ENCODE measurements around the gene RASSF3. TPM values are rescaled to one million over a fixed set of nuclear protein-coding genes. Genes with fewer than 3 reads are reported as not detected.

RASSF3 gene
- total RNA-seq, 2 experiments from 2014 or later, result 118 to 127 TPM

- Mint-ChIP-seq H3K9me3 (no peaks in the 10 kb centered on the region), H3K4me1 (ENCODE audit: low read depth) (peaks cover 44% of the 10 kb centered on the region), H3K27ac (peak overlapping the region; percentile 35), H3K36me3 (ENCODE audit: low read depth) (peaks cover 78% of the 10 kb centered on the region), H3K4me3 (no peak overlapping the region), H3K27me3 (no peaks in the 10 kb centered on the region)
- Histone ChIP-seq H3K9me3 (ENCODE audit: control insufficient read depth in 1 of 2, insufficient read depth in 1 of 2, low read length in 2 of 2) (no peaks in the 10 kb centered on the region), H3K36me3 (ENCODE audit: insufficient read depth, low read length) (peaks cover 36% of the 10 kb centered on the region), H3K27me3 (ENCODE audit: control insufficient read depth in 1 of 2, insufficient read depth in 2 of 2, low read length in 2 of 2) (no peaks in the 10 kb centered on the region), H3K4me3 (ENCODE audit: low read length) (no peak overlapping the region), H3K4me1 (ENCODE audit: insufficient read depth, low read length) (peaks cover 3% of the 10 kb centered on the region), H3K27ac (ENCODE audit: low read depth in 1 of 2, low read length in 2 of 2) (no peak overlapping the region)
- ChIA-PET POLR2A (interaction anchor here (0.6 kb wide), 1 partner anchor 248 kb away, joined by 3 read pairs; no protein-coding TSS in a partner anchor), CTCF (no interaction called here)
- DNase-seq (peak in 5 of 14 experiments; percentile 5 to 79 (median 51)), ATAC-seq (ENCODE audit: poor library complexity) (peak; percentile 83)
- intact Hi-C loops (cut with DNase I, micrococcal nuclease), result no loop called here
- TF ChIP-seq CTCF (IDR thresholded peaks at IDR 0.05), result no peak
These were observed 104.3 kb downstream of the RASSF3 start for GRCh38 chr12:64714551-64714968.

GRCh38 chr12:64716371-64716770 is 106.1 kb downstream of the RASSF3 start:
- ChIA-PET POLR2A (no interaction called here), CTCF (interaction anchor here (1.0 to 1.2 kb wide), 2 partner anchors 19 to 21 kb away, joined by 3 read pairs; no protein-coding TSS in a partner anchor)
- Mint-ChIP-seq H3K9me3 (no peaks in the 10 kb centered on the region), H3K36me3 (ENCODE audit: low read depth) (peaks cover 82% of the 10 kb centered on the region), H3K27me3 (no peaks in the 10 kb centered on the region), H3K27ac (peak overlapping the region; percentile 1), H3K4me3 (no peak overlapping the region), H3K4me1 (ENCODE audit: low read depth) (peaks cover 41% of the 10 kb centered on the region)
- Histone ChIP-seq H3K4me1 (ENCODE audit: insufficient read depth, low read length) (peaks cover 3% of the 10 kb centered on the region), H3K9me3 (ENCODE audit: control insufficient read depth in 1 of 2, insufficient read depth in 1 of 2, low read length in 2 of 2) (no peaks in the 10 kb centered on the region), H3K4me3 (ENCODE audit: low read length) (no peak overlapping the region), H3K27ac (ENCODE audit: low read depth in 1 of 2, low read length in 2 of 2) (no peak overlapping the region), H3K36me3 (ENCODE audit: insufficient read depth, low read length) (peaks cover 54% of the 10 kb centered on the region), H3K27me3 (ENCODE audit: control insufficient read depth in 1 of 2, insufficient read depth in 2 of 2, low read length in 2 of 2) (no peaks in the 10 kb centered on the region)
- DNase-seq (peak in 1 of 14 experiments; percentile 33), ATAC-seq (ENCODE audit: poor library complexity) (no peak)
- no peak for TF ChIP-seq CTCF (IDR thresholded peaks at IDR 0.05)
- intact Hi-C loops (cut with DNase I, micrococcal nuclease), result loop anchor here in 1 of 2 experiments (5.0 kb wide), 1 partner anchor 164 kb away; no protein-coding TSS in a partner anchor

- peaks cover 41% of the 10 kb centered on the region for H3K4me1 Mint-ChIP-seq (ENCODE audit: low read depth)
- H3K27ac Mint-ChIP-seq, result peak overlapping the region; percentile 1
- Histone ChIP-seq H3K4me3 (ENCODE audit: low read length) (no peak overlapping the region), H3K9me3 (ENCODE audit: control insufficient read depth in 1 of 2, insufficient read depth in 1 of 2, low read length in 2 of 2) (no peaks in the 10 kb centered on the region), H3K27me3 (ENCODE audit: control insufficient read depth in 1 of 2, insufficient read depth in 2 of 2, low read length in 2 of 2) (no peaks in the 10 kb centered on the region), H3K27ac (ENCODE audit: low read depth in 1 of 2, low read length in 2 of 2) (no peak overlapping the region), H3K36me3 (ENCODE audit: insufficient read depth, low read length) (peaks cover 59% of the 10 kb centered on the region), H3K4me1 (ENCODE audit: insufficient read depth, low read length) (peaks cover 3% of the 10 kb centered on the region)
- ATAC-seq (ENCODE audit: poor library complexity), result no peak
- H3K9me3 Mint-ChIP-seq, result no peaks in the 10 kb centered on the region
- no peak for DNase-seq
- CTCF ChIA-PET, result interaction anchor here (1.0 kb wide), 1 partner anchor 19 kb away, joined by 3 read pairs; no protein-coding TSS in a partner anchor
- POLR2A ChIA-PET, result no interaction called here
- intact Hi-C loops (cut with DNase I, micrococcal nuclease), result loop anchor here in 1 of 2 experiments (5.0 kb wide), 1 partner anchor 165 kb away; no protein-coding TSS in a partner anchor
- no peaks in the 10 kb centered on the region for H3K27me3 Mint-ChIP-seq
- H3K36me3 Mint-ChIP-seq (ENCODE audit: low read depth), result peaks cover 85% of the 10 kb centered on the region
- no peak for TF ChIP-seq CTCF (IDR thresholded peaks at IDR 0.05)
- H3K4me3 Mint-ChIP-seq, result no peak overlapping the region
These were observed 106.7 kb downstream of the RASSF3 start for GRCh38 chr12:64716839-64717455.
